HG03432 (cell line): ENCODE data around the gene COL26A1.

ENCODE experiments used
- ATAC-seq: cut with Tn5 transposase; IDR thresholded peaks from one replicate; pipeline ENCODE4 v1.9.1; 2021; ENCODE audit warnings: mild to moderate bottlenecking, moderate library complexity; ENCODE audit not compliant: unreplicated experiment

Gene COL26A1

GRCh38 chr7:101370836-101371235 lies 8.2 kb downstream of the COL26A1 start:
- no peak for ATAC-seq

- ATAC-seq = no peak
These were observed 11.3 kb downstream of the COL26A1 start for GRCh38 chr7:101373812-101374614.

GRCh38 chr7:101374990-101375389 lies 12.3 kb downstream of the COL26A1 start:
- no peak for ATAC-seq

- no peak for ATAC-seq
These were observed 13.9 kb downstream of the COL26A1 start for GRCh38 chr7:101376601-101377000.

GRCh38 chr7:101377189-101377736 lies 14.6 kb downstream of the COL26A1 start:
- no peak for ATAC-seq

GRCh38 chr7:101378751-101379174 lies 16.1 kb downstream of the COL26A1 start:
- no peak for ATAC-seq

- ATAC-seq = no peak
These were observed 16.6 kb downstream of the COL26A1 start for GRCh38 chr7:101379302-101379701.

- no peak for ATAC-seq
These were observed 19.0 kb downstream of the COL26A1 start for GRCh38 chr7:101381549-101382111.

GRCh38 chr7:101382937-101383336 lies 20.3 kb downstream of the COL26A1 start:
- ATAC-seq = no peak

GRCh38 chr7:101386177-101386557 lies 23.5 kb downstream of the COL26A1 start:
- ATAC-seq = no peak

- no peak for ATAC-seq
These were observed 24.0 kb downstream of the COL26A1 start for GRCh38 chr7:101386558-101387231.

- peak; percentile 94 for ATAC-seq
These were observed 28.2 kb downstream of the COL26A1 start for GRCh38 chr7:101390901-101391301.

- ATAC-seq = no peak
These were observed 29.3 kb downstream of the COL26A1 start for GRCh38 chr7:101391991-101392390.

- no peak for ATAC-seq
These were observed 31.2 kb downstream of the COL26A1 start for GRCh38 chr7:101393865-101394264.

- no peak for ATAC-seq
These were observed 32.7 kb downstream of the COL26A1 start for GRCh38 chr7:101395376-101395775.

- no peak for ATAC-seq
These were observed 34.6 kb downstream of the COL26A1 start for GRCh38 chr7:101397243-101397642.

GRCh38 chr7:101397770-101398324 lies 35.2 kb downstream of the COL26A1 start:
- no peak for ATAC-seq

GRCh38 chr7:101398396-101399289 lies 36.0 kb downstream of the COL26A1 start:
- ATAC-seq = no peak

- no peak for ATAC-seq
These were observed 37.1 kb downstream of the COL26A1 start for GRCh38 chr7:101399759-101400158.

- ATAC-seq = no peak
These were observed 38.1 kb downstream of the COL26A1 start for GRCh38 chr7:101400751-101401150.
